GM19438 (cell line): Measurements from ENCODE around the gene GAMT.

Source experiments
- ATAC-seq: cut with Tn5 transposase; IDR thresholded peaks from one replicate; pipeline ENCODE4 v1.9.1; 2021; ENCODE audit warnings: low read depth; ENCODE audit not compliant: unreplicated experiment

Gene GAMT

GRCh38 chr19:1402411-1403070 lies 1.2 kb upstream of the GAMT start:
- no peak for ATAC-seq

- no peak for ATAC-seq
These were observed 511 bp upstream of the GAMT start for GRCh38 chr19:1401889-1402217.

DNA sequence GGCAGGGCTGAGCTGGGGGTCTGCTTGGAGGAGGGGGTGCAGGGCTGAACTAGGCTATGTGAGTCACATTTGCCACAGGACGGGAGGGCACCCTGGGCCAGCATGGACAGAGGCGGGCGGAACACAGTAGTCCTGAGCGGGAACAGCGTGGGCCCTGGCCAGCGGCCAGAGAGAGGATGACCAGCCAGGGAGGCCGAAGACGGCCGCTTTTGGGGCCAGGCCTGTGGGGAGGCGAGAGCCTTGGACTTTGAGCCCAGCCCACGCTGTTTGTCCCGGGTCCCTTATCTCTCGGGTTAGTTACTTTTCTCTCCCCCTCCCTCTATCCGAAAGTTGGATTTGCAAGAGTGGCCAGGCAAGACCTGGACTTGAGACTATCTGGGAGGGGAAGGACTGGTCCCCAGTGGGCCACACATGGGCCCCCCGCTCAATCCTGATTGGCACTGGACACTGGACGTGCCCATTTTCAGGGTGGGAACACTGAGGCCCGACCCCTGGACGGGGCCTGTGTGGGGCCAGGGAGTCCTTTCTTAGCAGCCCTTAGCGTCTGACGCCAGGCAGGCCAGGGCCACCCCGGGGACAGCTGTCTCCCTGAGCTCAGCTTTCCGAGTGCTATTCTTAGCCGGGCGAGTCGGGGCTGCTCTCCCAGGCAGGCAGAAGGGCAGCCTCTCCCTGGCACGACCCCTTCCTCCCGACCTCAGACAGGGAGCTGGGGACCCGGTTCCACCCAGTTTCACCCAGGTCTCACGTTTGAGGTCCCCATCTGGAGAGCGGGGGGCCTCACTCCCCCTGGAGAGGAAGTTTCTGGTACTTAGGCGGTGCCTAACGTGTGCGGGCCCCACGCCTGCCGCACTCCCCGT lies 833 bp downstream of the GAMT start:
- no peak for ATAC-seq

GRCh38 chr19:1399745-1400144 lies 1.6 kb downstream of the GAMT start:
- ATAC-seq: no peak

GRCh38 chr19:1399079-1399478 lies 2.3 kb downstream of the GAMT start:
- ATAC-seq: no peak

DNA sequence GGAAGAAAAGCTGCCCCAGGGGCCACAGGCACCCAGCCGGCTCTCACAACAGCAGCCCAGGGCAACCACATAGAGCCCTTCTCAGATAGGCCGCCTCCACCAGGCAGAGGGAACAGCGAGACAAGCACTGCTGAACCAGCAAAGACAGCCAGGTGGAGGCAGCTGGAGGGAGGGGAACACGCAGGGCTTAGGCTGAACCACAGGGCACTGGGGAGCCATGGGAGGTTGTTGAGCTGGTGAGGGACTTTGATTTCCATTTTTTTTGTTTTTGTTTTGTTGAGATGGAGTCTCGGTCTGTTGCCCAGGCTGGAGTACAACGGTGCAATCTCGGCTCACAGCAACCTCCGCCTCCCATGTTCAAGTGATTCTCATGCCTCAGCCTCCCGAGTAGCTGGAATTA lies 3.5 kb downstream of the GAMT start:
- no peak for ATAC-seq

- ATAC-seq: no peak
These were observed 4.3 kb downstream of the GAMT start for GRCh38 chr19:1396768-1397679.

DNA sequence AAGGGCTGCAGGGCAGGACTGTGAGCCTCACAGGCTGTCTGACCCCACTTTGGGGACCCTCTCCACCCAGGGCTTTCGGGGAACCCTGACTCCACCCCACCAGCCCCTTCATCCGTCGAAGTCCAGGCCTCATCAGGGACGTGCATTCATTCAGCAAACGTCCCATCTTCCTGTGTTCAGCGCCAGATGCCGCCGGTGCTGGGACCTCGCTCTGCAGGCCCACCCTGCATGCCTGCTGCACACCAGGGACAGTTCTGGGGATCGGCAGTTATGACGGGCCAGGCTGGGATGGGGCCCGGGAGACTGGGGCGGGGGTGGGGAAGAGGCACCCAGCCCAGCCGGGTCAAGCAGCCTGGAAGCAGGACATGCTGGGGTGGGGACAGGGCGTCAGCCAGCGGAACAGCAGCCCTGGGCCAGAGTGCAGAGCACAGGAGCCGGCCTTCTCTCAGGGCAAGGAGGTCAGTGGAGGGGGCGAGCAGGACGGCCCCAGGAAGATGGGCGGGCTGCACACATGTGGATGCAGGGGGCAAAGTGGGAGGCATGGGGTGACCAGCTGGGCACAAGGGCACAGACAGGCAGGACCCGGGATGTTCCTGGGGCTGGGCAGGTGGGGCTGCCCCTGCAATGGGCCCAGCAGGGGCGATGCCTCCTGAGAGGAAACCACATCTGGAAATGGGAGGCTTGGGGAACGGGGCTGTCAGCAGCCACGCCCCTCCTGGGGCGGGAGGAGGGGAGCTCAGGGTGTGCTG lies 5.1 kb downstream of the GAMT start:
- no peak for ATAC-seq

- ATAC-seq: no peak
These were observed 5.9 kb downstream of the GAMT start for GRCh38 chr19:1395194-1396018.

DNA sequence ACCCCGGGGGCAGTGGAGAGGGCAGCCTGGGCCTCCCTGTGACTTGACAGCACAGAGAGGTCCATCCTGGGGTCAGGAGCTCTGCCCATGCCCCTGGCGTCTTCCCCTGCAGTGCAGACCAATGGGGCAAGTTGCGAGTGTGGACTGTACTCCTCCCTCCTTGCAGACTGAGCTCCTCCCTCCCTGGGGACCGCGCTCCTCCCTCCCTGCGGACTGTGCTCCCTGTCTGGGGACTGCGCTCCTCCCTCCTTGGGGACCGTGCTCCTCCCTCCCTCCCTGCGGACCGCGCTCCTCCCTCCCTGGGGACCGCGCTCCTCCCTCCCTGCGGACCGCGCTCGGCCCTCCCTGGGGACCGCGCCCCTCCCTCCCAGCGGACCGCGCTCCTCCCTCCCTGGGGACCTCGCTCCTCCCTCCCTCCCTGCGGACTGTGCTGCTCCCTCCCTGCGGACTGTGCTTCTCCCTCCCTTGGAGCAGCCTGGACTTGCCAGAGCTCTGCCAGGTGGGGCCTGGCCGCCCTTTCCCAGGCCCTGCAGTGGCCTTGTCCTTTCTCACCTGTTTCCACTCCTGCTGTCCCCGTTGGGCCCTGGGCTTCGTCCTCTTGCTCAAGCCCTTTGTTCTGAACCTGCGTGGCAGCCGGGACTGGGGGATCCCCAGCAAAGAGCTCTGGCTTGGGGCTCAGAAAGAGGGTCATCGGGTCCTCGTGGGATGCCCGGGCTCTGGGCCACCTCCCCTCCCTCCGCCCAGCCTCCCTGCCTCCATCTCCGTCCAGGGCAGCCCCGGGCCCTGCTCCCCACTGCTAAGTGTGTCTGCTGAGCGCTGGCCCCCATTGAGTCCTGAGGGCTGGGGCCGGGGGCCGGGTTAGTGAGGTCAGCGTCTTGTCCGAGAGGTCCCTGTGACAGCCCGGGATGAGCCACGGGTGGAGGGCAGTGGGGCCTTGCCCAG lies 6.8 kb downstream of the GAMT start:
- no peak for ATAC-seq

DNA sequence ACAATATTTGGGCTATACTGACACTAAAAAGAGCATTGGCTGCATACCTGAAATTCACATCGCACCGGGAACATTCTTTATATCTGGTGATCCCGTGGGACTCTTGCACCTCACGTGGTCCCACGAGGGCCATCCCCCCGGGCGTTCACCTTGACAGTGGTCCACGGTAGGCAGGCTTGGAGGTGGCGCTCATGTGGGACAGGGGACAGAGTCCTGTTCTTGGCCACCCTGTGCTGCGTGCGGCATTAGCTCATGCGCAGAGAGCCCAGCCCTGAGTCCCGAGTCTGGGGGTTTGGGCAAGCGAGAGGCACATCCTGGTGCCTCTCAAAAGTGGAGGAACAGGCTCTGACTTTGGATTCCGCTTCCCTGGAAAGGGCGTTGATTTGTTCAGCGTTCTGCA lies 7.5 kb downstream of the GAMT start:
- ATAC-seq: no peak

DNA sequence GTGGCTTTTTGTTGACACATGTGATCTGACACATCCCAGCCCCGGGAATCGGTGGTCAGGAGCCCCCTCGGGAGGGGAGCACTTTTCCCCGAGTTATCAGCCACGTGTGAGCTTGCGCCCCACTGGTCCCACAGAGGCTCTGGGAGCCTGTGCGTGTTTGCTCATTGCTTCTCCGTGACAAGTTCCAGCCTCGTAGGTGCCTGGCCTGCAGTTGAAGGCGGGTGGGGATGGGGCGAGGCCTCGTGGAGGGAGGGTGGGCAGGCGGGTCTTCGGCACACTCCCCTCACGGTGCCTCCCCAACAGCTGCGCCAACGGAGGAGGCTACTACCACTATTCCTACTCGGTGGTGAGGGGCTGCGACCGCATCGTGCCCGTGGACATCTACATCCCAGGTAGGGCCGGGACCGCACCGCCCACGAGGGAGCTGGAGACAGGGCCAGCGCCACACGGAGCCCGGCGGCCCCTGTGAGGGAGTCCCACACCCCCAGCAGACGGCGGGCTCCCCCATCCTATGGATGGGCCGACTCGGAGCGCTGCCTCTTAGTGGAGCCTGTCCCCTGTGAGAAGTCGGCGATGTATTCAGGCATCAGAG lies 8.3 kb downstream of the GAMT start:
- ATAC-seq: no peak

GRCh38 chr19:1392407-1392806 lies 8.9 kb downstream of the GAMT start:
- ATAC-seq: no peak

DNA sequence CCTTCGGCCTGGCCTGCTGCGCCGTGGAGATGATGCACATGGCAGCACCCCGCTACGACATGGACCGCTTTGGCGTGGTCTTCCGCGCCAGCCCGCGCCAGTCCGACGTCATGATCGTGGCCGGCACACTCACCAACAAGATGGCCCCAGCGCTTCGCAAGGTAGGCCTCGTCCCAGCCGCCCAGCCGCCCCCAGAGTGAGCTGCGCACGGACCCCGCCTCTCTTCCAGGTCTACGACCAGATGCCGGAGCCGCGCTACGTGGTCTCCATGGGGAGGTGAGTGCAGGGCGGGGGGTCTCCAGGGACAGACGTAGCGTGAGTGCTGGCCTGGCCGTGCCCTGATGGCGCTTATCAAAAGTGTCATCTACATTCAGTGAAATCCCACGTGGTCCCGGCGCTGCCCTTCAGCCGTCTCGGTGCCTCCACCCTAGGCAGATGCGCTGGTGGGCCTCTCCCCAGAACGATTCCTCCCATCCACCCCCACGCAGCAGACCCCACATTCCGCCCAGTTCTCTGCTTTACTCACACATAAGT lies 10.4 kb downstream of the GAMT start:
- no peak for ATAC-seq

DNA sequence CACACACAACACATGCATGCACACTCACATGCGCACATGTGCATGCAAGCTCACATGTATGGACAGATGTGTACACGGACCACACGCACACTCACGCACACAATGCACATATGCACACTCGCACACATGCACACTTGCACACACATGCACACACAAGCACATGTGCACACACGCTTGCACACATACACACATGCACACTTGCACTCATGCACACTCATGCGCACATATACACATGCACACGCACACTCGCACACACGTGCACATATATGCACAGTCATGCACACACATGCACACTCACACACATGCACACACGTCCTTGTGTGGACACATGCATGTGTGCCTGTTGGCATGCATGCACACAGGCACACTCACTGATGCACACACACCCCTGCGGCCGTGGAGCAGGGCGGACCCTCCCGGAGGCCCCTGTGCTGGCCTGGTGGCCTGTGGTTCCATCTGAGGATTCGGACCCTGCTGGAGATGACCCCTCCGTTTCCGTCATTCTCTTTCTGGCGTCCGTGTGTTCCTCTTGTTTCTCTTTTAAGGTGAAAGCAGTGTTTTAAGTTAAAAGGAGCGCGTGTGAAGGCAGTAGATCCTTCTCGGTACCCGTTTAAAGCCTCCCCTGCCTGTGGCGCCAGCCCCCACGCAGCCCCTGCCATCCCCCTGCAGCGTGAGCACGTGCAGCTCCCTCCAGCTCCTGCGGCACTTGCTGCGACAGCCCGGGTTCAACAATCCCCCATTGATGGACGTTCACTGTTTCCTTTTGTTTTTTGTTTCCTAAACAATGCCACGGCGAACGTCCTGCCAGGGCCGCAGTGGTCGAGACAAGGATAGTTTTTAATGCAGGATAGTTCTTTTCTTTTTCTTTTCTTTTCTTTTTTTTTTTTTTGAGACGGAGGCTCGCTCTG lies 12.1 kb downstream of the GAMT start:
- ATAC-seq: no peak

DNA sequence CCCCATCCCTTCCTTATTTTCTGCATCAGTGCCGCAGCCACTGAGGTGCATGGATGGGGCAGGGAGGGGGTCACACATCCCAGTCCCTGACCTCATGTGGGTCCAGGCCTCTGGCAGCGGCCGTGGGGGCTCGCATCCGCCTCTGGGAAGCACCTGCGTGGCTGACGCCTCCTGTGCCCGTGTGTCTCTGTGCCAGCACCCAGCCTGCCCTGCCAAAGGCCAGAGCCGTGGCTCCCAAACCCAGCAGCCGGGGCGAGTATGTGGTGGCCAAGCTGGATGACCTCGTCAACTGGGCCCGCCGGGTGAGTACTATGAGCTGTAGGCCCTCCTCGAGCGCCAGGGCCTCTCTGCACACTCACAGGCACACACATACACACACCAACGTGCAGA lies 12.7 kb downstream of the GAMT start:
- ATAC-seq: no peak
